ENCODE data around the gene ADAMTSL1. TPM values are rescaled to one million over a fixed set of nuclear protein-coding genes. Genes with fewer than 3 reads are reported as not detected.

Gene ADAMTSL1
- total RNA-seq, 4 donors from 2014 or later = 13.3 to 39.7 (median 27.2) TPM

DNA sequence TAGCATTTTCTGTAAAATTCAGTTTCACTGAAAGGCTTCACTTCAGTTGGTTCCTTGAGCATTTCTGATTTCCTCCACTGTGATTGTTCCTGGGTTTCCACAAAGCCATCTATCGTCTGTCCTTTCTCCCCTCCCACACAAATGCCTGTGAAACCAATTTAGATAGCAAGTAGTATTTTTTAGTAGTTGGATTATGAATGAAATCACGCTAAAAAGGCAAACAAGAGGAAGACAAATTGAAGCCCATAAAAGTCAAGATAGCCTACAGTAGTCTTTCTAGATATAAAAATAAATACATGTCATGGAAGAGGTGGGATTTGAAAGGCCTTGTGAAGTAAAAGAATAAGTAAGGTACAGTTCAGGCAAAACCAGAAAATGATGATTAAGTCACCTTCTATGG is 162.8 kb downstream of the ADAMTSL1 start:
- in situ Hi-C loops (cut with MboI; ENCODE audit: low pct_ligation_motif_present in 1 of 4, low pct_unique_long_range_greater_than_20kb in 1 of 4, low sequenced_read_pairs in 3 of 4) = no loop called here
- no peaks in the 10 kb centered on the region for H3K9me3 ChIP-seq
- WGBS, 2 donors (ENCODE audit: low coverage in 1 of 2) = 26 to 42% methylated on average over 2 of the region's 2 CpGs

DNA sequence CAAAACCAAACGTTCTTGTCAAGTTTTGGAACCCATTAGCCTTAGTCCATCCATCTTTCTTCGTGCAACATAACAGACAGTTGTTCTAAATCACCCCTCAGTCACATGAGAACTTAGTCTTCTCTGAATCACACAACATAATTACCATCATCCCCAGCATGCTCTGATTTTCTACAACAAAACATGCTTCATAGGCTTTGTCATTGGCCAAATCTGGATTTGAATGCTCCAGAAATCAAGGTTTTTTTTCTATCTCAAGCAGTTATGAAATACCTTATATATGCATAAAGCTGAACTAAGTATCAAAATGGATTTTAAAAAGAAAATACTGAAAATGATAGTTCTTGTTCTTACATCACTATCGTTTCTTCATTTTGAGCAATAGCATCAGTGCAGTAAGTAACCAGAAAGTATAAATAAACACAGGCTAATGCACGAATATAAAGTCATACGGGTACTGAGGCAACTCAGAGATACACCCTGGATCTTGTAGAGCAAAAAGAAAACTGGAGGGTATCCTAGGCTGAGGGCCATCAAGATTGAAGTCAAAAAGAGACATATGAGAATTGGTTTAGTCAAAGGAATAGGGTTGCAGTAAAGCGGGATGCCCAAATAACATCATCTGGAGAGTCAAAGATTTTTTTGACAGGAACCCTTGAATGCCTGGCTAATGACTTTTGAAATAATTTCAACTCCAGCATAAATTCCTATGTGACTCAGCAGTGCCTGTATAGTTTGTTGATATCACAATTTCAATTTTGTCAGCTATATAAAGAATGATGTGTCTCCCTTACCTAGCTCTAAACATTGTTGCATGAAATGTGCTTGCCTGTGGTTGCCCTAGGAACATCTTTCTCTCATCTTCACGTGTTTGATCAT is 164.7 kb downstream of the ADAMTSL1 start:
- intact Hi-C loops (cut with DNase I; ENCODE audit: low total_unique reads) (no loop called here), in situ Hi-C loops (cut with MboI; ENCODE audit: low pct_ligation_motif_present in 1 of 4, low pct_unique_long_range_greater_than_20kb in 1 of 4, low sequenced_read_pairs in 3 of 4) (no loop called here)
- DNase-seq = no peak
- Histone ChIP-seq H3K27ac (no peak overlapping the region), H3K4me3 (no peak overlapping the region), H3K4me1 (no peaks in the 10 kb centered on the region), H3K36me3 (no peaks in the 10 kb centered on the region), H3K9me3 (no peaks in the 10 kb centered on the region), H3K27me3 (no peaks in the 10 kb centered on the region)
- WGBS, 2 donors (ENCODE audit: low coverage in 1 of 2) = 70 to 71% methylated on average over 5 to 7 of the region's 7 CpGs
- TF ChIP-seq POLR2AphosphoS5 (IDR thresholded peaks at IDR 0.05) (no peak), EP300 (IDR thresholded peaks at IDR 0.05; ENCODE audit: low read depth) (no peak), POLR2A (IDR thresholded peaks at IDR 0.05) (no peak)
- TF ChIP-seq, protein P1, sequence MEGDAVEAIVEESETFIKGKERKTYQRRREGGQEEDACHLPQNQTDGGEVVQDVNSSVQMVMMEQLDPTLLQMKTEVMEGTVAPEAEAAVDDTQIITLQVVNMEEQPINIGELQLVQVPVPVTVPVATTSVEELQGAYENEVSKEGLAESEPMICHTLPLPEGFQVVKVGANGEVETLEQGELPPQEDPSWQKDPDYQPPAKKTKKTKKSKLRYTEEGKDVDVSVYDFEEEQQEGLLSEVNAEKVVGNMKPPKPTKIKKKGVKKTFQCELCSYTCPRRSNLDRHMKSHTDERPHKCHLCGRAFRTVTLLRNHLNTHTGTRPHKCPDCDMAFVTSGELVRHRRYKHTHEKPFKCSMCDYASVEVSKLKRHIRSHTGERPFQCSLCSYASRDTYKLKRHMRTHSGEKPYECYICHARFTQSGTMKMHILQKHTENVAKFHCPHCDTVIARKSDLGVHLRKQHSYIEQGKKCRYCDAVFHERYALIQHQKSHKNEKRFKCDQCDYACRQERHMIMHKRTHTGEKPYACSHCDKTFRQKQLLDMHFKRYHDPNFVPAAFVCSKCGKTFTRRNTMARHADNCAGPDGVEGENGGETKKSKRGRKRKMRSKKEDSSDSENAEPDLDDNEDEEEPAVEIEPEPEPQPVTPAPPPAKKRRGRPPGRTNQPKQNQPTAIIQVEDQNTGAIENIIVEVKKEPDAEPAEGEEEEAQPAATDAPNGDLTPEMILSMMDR (IDR thresholded peaks at IDR 0.05) = no peak

More for the DNA sequence above, 162.8 kb downstream of the ADAMTSL1 start:
- H3K4me1 ChIP-seq = peaks cover 0 to 10% (median 3%) of the 10 kb centered on the region in 4 donors
- H3K36me3 ChIP-seq = no peaks in the 10 kb centered on the region
- no peak for DNase-seq
- no peaks in the 10 kb centered on the region for H3K27me3 ChIP-seq
- H3K27ac ChIP-seq = no peak overlapping the region
- intact Hi-C loops (cut with DNase I; ENCODE audit: low total_unique reads) = no loop called here
- no peak overlapping the region for H3K4me3 ChIP-seq
- TF ChIP-seq EP300 (IDR thresholded peaks at IDR 0.05; ENCODE audit: low read depth) = no peak
- no peak for TF ChIP-seq POLR2AphosphoS5 (IDR thresholded peaks at IDR 0.05)

DNA sequence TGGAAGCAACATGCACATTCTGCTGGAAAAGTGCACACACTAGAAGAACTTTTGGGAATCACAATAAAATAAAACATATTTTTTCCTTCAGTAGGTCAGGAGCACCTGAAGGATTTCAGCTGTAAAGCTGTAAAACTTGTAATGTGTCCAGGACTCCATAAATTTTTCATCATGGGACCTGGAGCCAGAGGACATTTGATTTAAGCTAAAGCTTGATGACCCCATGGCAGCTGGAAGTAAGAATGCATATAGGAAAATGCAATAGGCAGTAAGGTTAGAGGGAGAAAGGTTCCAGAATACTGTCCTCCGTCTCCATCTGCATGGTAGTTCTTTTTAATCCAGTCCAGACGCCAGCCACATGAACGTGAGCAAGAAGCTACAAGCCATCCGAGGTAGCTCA is 166.0 kb downstream of the ADAMTSL1 start:
- TF ChIP-seq EP300 (IDR thresholded peaks at IDR 0.05; ENCODE audit: low read depth) (no peak), POLR2A (IDR thresholded peaks at IDR 0.05) (no peak), POLR2AphosphoS5 (IDR thresholded peaks at IDR 0.05) (no peak)
- TF ChIP-seq, protein P1 (IDR thresholded peaks at IDR 0.05) = no peak
- in situ Hi-C loops (cut with MboI; ENCODE audit: low pct_ligation_motif_present in 1 of 4, low pct_unique_long_range_greater_than_20kb in 1 of 4, low sequenced_read_pairs in 3 of 4) = no loop called here
- Histone ChIP-seq H3K4me3 (no peak overlapping the region), H3K27me3 (no peaks in the 10 kb centered on the region), H3K9me3 (no peaks in the 10 kb centered on the region), H3K27ac (no peak overlapping the region), H3K4me1 (no peaks in the 10 kb centered on the region), H3K36me3 (no peaks in the 10 kb centered on the region)
- 81 to 86% methylated on average over 4 of the region's 4 CpGs for WGBS, 2 donors (ENCODE audit: low coverage in 1 of 2)
- intact Hi-C loops (cut with DNase I; ENCODE audit: low total_unique reads) = no loop called here
- DNase-seq = no peak

DNA sequence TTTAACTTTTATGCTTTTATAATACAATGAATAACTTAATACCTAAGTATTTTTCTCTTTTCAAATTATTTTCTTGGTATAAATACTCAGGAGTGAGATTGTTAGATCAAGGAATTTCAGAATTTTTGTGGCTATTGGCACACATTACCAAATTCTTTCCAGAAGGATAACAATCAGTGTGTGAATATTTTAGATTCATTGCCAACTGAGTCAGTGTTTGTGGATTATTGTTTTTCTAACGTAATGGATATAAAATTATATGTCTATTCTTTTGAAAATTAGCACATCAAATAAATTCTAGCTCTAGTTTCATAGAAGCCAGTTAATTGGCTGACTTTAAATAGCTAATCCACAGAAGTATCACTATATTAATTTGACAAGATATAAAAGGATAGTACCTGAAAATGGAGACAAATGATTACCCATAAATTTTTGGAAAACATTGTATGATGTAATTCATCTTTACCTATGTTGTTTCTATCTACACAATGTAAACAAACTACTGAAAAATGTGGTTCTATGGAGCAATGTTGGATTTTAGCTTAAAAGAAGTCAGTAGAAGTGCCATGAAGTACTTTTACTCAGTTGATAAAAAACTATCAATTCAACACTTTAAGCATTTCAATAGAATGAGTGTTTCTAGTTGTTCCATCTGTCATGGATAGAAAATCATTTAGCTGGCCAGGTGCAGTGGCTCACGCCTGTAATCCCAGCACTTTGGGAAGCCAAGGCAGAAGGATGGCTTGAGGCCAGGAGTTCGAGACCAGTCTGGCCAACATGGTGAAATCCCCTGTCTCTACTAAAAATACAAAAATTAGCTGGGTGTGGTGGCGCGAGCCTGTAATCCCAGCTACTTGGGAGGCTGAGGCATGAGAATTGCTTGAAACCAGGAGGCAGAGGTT is 185.1 kb downstream of the ADAMTSL1 start:
- no peaks in the 10 kb centered on the region for H3K36me3 ChIP-seq
- H3K27ac ChIP-seq = no peak overlapping the region
- intact Hi-C loops (cut with DNase I; ENCODE audit: low total_unique reads) = no loop called here
- TF ChIP-seq, protein P1 (IDR thresholded peaks at IDR 0.05) = no peak
- no peak for TF ChIP-seq POLR2A (IDR thresholded peaks at IDR 0.05)
- TF ChIP-seq POLR2AphosphoS5 (IDR thresholded peaks at IDR 0.05) = no peak
- no peak for TF ChIP-seq EP300 (IDR thresholded peaks at IDR 0.05; ENCODE audit: low read depth)
- H3K4me3 ChIP-seq = no peak overlapping the region
- H3K4me1 ChIP-seq = no peaks in the 10 kb centered on the region
- H3K27me3 ChIP-seq = no peaks in the 10 kb centered on the region
- no peaks in the 10 kb centered on the region for H3K9me3 ChIP-seq
- no peak for DNase-seq
- in situ Hi-C loops (cut with MboI; ENCODE audit: low pct_ligation_motif_present in 1 of 4, low pct_unique_long_range_greater_than_20kb in 1 of 4, low sequenced_read_pairs in 3 of 4) = no loop called here
- 81 to 87% methylated on average over 5 of the region's 5 CpGs for WGBS, 2 donors (ENCODE audit: low coverage in 1 of 2)

Measured in transverse colon (tissue), 4 donors.